ENCODE results near the gene AK4.

Gene AK4

DNA sequence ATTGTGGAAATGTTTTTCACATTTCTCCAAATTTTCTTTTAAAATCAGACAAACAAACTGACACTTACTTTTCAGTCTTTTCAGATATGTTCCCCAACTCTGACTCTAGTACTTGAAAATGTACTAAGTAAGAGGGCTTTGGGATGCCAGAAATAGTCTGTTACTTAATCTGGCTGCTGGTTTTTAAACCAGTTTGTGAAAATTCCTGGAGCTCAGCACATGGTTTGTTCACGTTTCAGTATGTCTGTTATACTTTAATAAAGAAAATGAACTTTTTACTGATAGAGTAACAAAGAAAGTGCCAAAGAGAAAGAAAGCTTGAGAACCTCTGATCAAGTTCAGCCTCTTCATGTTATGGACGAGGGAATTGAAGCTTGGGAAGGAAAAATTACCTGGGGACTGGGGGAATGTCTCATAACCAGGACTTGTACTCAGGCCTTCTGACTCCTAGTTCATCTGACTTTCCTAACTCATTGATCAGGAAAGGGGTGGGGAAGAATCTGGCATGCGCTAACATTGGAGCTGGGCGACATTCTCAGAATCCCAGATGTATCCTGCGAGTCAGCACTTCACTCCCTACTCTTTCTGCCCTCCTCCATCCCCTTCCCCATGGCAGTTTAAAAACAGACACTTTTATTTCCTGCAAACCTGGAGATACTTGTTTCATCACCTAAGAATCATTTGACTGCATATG, 130.5 kb downstream of the AK4 start:
- no peak for DNase-seq (ENCODE audit: low read depth in 2 of 2)

DNA sequence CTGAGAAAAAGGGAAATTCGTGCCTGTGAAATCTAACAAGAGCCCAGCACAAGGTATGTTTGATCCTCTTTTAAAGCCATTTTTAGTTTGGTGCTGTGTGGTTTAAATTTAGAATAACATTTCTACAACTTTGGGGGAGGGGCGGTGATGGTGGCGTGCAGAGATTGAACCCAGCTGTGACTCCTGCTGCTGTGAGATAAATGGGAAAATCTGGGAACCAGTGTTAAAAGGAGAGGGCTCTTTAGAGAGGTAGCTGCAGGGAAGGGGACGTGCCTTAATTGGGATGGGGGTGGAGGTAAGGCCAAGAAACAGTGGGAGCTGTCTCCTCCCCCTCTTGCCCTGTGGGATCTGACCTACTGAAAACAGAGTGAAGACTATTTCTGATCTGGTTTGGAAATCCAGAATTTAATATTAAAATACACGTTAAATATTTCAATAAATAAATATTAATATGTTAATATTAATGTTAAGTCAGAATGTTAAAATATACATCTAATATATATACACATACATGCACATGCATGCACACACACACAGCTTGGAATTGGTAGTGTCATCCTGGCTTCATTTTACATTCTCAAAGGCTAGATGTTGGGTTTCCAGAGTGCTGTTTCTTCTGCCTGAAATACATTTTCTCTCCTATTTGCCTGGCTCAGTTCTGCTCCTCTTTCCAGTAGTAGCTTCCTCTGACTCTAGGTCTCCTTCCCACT, 131.2 kb downstream of the AK4 start:
- no peak for DNase-seq (ENCODE audit: low read depth in 2 of 2)
